Putamen (tissue), 1 donor: ENCODE data around the gene NCOR1.
"Not testable (repeated sequence)": the region's sequence is repeated elsewhere in the genome, so short reads cannot be mapped to it uniquely, and the experiment has no call there.

Experiments used
- DNase-seq: peaks from one replicate; pipeline ENCODE4 v3.0.0-alpha.2; 2016; ENCODE audit warnings: low spot score

The NCOR1 gene

GRCh38 chr17:16215273-16215964 lies at the start of gene NCOR1:
Gene NCOR1 (minus strand): TSS chr17:16215534. CDS start chr17:16194569, 20,965 bp downstream.
- DNase-seq, result peak; percentile 93

- DNase-seq, result no peak
Measured at GRCh38 chr17:16262201-16262600, 46.9 kb upstream of the NCOR1 start.

GRCh38 chr17:16261049-16261448 lies 45.7 kb upstream of the NCOR1 start:
- DNase-seq, result no peak

- DNase-seq, result no peak
Measured at GRCh38 chr17:16259926-16260325, 44.6 kb upstream of the NCOR1 start.

GRCh38 chr17:16258901-16259300 lies 43.6 kb upstream of the NCOR1 start:
- no peak for DNase-seq

GRCh38 chr17:16255481-16255921 lies 40.2 kb upstream of the NCOR1 start:
- DNase-seq, result peak; percentile 71

GRCh38 chr17:16254773-16255400 lies 39.6 kb upstream of the NCOR1 start:
- DNase-seq, result no peak

- no peak for DNase-seq
Measured at GRCh38 chr17:16251556-16251955, 36.2 kb upstream of the NCOR1 start.

GRCh38 chr17:16251043-16251442 lies 35.7 kb upstream of the NCOR1 start:
- no peak for DNase-seq

- no peak for DNase-seq
Measured at GRCh38 chr17:16250635-16251034, 35.3 kb upstream of the NCOR1 start.

- DNase-seq, result no peak
Measured at GRCh38 chr17:16247586-16247984, 32.3 kb upstream of the NCOR1 start.

GRCh38 chr17:16243801-16244567 lies 28.6 kb upstream of the NCOR1 start:
- DNase-seq, result no peak

- DNase-seq, result no peak
Measured at GRCh38 chr17:16243385-16243784, 28.1 kb upstream of the NCOR1 start.

- no peak for DNase-seq
Measured at GRCh38 chr17:16241906-16242399, 26.6 kb upstream of the NCOR1 start.

- no peak for DNase-seq
Measured at GRCh38 chr17:16239931-16240330, 24.6 kb upstream of the NCOR1 start.

GRCh38 chr17:16232391-16232790 lies 17.1 kb upstream of the NCOR1 start:
- DNase-seq, result no peak

- not testable (repeated sequence) for DNase-seq
Measured at GRCh38 chr17:16229912-16230561, 14.7 kb upstream of the NCOR1 start.

GRCh38 chr17:16222406-16222805 lies 7.1 kb upstream of the NCOR1 start:
- DNase-seq, result no peak

GRCh38 chr17:16217002-16217635 lies 1.8 kb upstream of the NCOR1 start, which contains the start of gene PIGL:
Gene PIGL (plus strand): TSS chr17:16217210. CDS start chr17:16217227, 17 bp downstream.
- peak; percentile 94 for DNase-seq

- DNase-seq, result not testable (repeated sequence)
Measured at GRCh38 chr17:16216341-16217001, 1.1 kb upstream of the NCOR1 start.

GRCh38 chr17:16215965-16216316 lies 607 bp upstream of the NCOR1 start:
- no peak for DNase-seq
